HFFc6 (cell line): Measurements from ENCODE around the gene GLIS1. TPM values are rescaled to one million over a fixed set of nuclear protein-coding genes. Genes with fewer than 3 reads are reported as not detected.

Experiments used
- DNase-seq: peaks from one replicate; pipeline ENCODE4 v3.0.0-alpha.2; 2018
- H3K27ac Mint-ChIP-seq: 2 replicates; pipeline ENCODE4 v1.8.0; 2020; ENCODE audit warnings: mild to moderate bottlenecking, mixed read lengths
- H3K27me3 Mint-ChIP-seq: 2 replicates; pipeline ENCODE4 v1.8.0; 2021; ENCODE audit warnings: mild to moderate bottlenecking, moderate library complexity, mixed read lengths; ENCODE audit not compliant: insufficient read depth
- H3K36me3 Mint-ChIP-seq: 2 replicates; pipeline ENCODE4 v1.8.0; 2021; ENCODE audit warnings: low read depth, mixed read lengths
- H3K4me1 Mint-ChIP-seq: 2 replicates; pipeline ENCODE4 v1.8.0; 2020; ENCODE audit warnings: low read depth, mixed read lengths
- H3K4me3 Mint-ChIP-seq: 2 replicates; pipeline ENCODE4 v1.8.0; 2020; ENCODE audit warnings: mild to moderate bottlenecking, moderate library complexity, mixed read lengths
- H3K9me3 Mint-ChIP-seq: 2 replicates; pipeline ENCODE4 v1.8.0; 2020; ENCODE audit warnings: mild to moderate bottlenecking, mixed read lengths
- CTCF ChIP-seq: fragments of 200-600 bp; sonication (generic); IDR thresholded peaks from 2 replicates; pipeline ENCODE4 v1.5.0; 2021; ENCODE audit warnings: antibody characterized with exemption, mild to moderate bottlenecking
- total RNA-seq, 6 experiments: library from RNA; stranded (reverse); fragmentation: NEBNext Ultra II Directional; extraction: Animal tissue kit (Norgen Biotek cat#: 25700); gene quantifications; 2 replicates in 1 of 6; 3 replicates in 5 of 6; pipeline ENCODE4 v1.2.3, GENCODE V29; 2021

Gene GLIS1
- total RNA-seq, 6 experiments from 2014 or later, result 1.1 to 1.9 (median 1.2) TPM

GRCh38 chr1:53726009-53726600 lies 12.9 kb downstream of the GLIS1 start:
- Mint-ChIP-seq H3K27ac (no peak overlapping the region), H3K4me1 (no peaks in the 10 kb centered on the region; the same call in 1 of the 2 replicates)

GRCh38 chr1:53725238-53725689 lies 13.7 kb downstream of the GLIS1 start:
- Mint-ChIP-seq H3K4me1 (no peaks in the 10 kb centered on the region; the same call in 1 of the 2 replicates), H3K9me3 (no peaks in the 10 kb centered on the region; the same call in none of the 2 replicates), H3K4me3 (no peak overlapping the region), H3K27ac (no peak overlapping the region), H3K27me3 (peaks cover 5% of the 10 kb centered on the region), H3K36me3 (peaks cover 5% of the 10 kb centered on the region)
- DNase-seq, result no peak
- peak; percentile 21; the same call in 1 of the 2 replicates for TF ChIP-seq CTCF

More at GRCh38 chr1:53726009-53726600, 12.9 kb downstream of the GLIS1 start:
- H3K36me3 Mint-ChIP-seq, result peaks cover 5% of the 10 kb centered on the region
- no peaks in the 10 kb centered on the region; the same call in none of the 2 replicates for H3K9me3 Mint-ChIP-seq
- no peak for TF ChIP-seq CTCF
- no peak for DNase-seq
- peaks cover 5% of the 10 kb centered on the region for H3K27me3 Mint-ChIP-seq
- no peak overlapping the region for H3K4me3 Mint-ChIP-seq

DNA sequence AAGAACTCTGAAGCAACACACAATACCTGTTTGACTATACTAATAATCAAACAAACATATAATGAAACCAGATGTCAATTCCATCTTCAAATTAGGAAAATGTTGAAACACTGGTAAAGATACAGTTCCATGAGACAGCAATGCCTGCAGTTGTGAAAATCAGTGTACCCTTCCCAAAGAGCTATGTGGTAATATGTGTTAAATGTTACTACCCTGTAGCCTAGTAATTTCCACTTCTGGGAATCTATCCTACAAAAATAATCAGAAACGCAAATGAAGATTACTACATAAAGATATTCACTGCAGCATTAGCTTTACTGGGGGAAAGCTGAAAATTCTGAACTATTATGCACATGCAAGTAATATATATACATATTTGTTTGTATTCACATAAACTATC lies 16.9 kb downstream of the GLIS1 start:
- TF ChIP-seq CTCF, result no peak
- DNase-seq, result no peak
- no peaks in the 10 kb centered on the region; the same call in 1 of the 2 replicates for H3K9me3 Mint-ChIP-seq
- H3K4me1 Mint-ChIP-seq, result no peaks in the 10 kb centered on the region
- H3K4me3 Mint-ChIP-seq, result no peak overlapping the region
- no peak overlapping the region for H3K27ac Mint-ChIP-seq
- peaks cover under 1% of the 10 kb centered on the region; the same call in 1 of the 2 replicates for H3K36me3 Mint-ChIP-seq
- H3K27me3 Mint-ChIP-seq, result peaks cover 4% of the 10 kb centered on the region

DNA sequence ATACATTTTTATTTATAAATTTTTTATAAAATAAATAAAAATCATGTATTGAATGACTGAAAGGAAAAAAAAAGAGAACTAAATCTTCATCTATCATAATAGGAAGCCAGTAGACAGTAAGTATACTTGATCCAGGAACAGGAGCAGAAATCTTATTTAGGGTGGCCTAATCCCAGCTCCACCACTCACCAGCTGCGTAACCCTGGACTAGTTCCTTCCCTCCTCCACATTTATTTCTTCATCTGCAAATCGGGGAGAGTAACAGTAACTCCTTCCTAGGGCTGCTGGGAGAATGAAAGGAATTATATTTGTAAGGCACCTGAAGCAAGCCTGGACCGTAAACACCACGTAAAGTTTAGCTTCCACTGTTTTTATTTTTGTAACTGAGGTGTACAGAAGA lies 17.9 kb downstream of the GLIS1 start:
- Mint-ChIP-seq H3K4me1 (no peaks in the 10 kb centered on the region), H3K36me3 (no peaks in the 10 kb centered on the region), H3K27ac (no peak overlapping the region), H3K27me3 (peaks cover 4% of the 10 kb centered on the region), H3K4me3 (no peak overlapping the region), H3K9me3 (no peaks in the 10 kb centered on the region)
- TF ChIP-seq CTCF, result no peak
- DNase-seq, result no peak

DNA sequence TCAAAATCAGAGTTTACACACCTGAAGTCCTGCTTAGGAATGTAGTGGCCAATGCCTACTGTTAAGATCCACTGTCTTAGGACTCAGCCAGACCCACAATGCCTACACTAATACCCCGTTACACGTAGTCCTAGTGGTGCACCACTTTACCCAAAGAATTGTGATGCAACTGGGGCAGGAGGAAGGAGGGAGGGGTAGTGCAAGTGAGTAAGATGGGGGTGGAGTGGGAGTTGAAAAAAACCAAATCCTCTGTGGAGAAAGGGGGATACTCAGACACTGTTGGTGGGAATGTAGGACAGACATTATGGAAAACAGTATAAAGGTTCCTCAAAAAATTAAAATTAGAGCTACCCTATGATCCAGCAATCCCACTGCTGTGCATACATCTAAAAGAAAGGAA lies 19.5 kb downstream of the GLIS1 start:
- H3K4me3 Mint-ChIP-seq, result no peak overlapping the region
- DNase-seq, result no peak
- H3K36me3 Mint-ChIP-seq, result no peaks in the 10 kb centered on the region
- H3K27me3 Mint-ChIP-seq, result peaks cover 2% of the 10 kb centered on the region
- H3K4me1 Mint-ChIP-seq, result no peaks in the 10 kb centered on the region
- no peak for TF ChIP-seq CTCF
- H3K9me3 Mint-ChIP-seq, result no peaks in the 10 kb centered on the region
- H3K27ac Mint-ChIP-seq, result no peak overlapping the region
